Keratinocyte (primary cell): Measurements from ENCODE around the gene RNF17. TPM values are rescaled to one million over a fixed set of nuclear protein-coding genes. Genes with fewer than 3 reads are reported as not detected.

Experiments used
- DNase-seq: peaks from one replicate; pipeline ENCODE4 v3.0.0-alpha.2; 2011; ENCODE audit warnings: low read depth, missing footprints, low spot score
- FAIRE-seq: peaks from 2 replicates; lab custom pipeline; 2011; peaks lifted over from hg19 to GRCh38; lab: Jason Lieb, UNC
- H2AFZ ChIP-seq: 2 replicates; pipeline ENCODE4 v1.6.0; 2012; ENCODE audit warnings: low read length, control low read depth, inconsistent platforms; ENCODE audit not compliant: control insufficient read depth
- H3K27ac ChIP-seq: 2 replicates; pipeline ENCODE4 v1.5.1; 2011; ENCODE audit warnings: low read length; ENCODE audit not compliant: control insufficient read depth, insufficient read depth
- H3K27me3 ChIP-seq: 3 replicates; pipeline ENCODE4 v1.6.0; 2011; ENCODE audit warnings: low read length; ENCODE audit not compliant: control insufficient read depth, insufficient read depth; ENCODE audit errors: extremely low read depth
- H3K36me3 ChIP-seq, 2 experiments: 2 replicates in 1 of 2; 3 replicates in 1 of 2; pipeline ENCODE4 v1.5.1; 2011; ENCODE audit warnings: low read length in 2 of 2, mild to moderate bottlenecking in 1 of 2; ENCODE audit not compliant: control insufficient read depth in 2 of 2, insufficient read depth in 2 of 2; ENCODE audit errors: extremely low read depth in 1 of 2
- H3K4me1 ChIP-seq: 3 replicates; pipeline ENCODE4 v1.5.1; 2011; ENCODE audit warnings: low read length; ENCODE audit not compliant: control insufficient read depth, insufficient read depth; ENCODE audit errors: extremely low read depth
- H3K4me2 ChIP-seq: 3 replicates; pipeline ENCODE4 v1.6.0; 2011; ENCODE audit warnings: low read depth, low read length; ENCODE audit not compliant: control insufficient read depth, insufficient read depth; ENCODE audit errors: extremely low read depth
- H3K4me3 ChIP-seq, 3 experiments: fragments of 200-600 bp in 1 of 3; sonication (generic) in 1 of 3; 2 replicates in 2 of 3; 3 replicates in 1 of 3; pipeline ENCODE4 v1.5.1; 2011 to 2016; ENCODE audit warnings: low read length in 3 of 3, mild to moderate bottlenecking in 3 of 3, control low read depth in 2 of 3, inconsistent platforms in 1 of 3, low read depth in 1 of 3, mixed read lengths in 1 of 3, mixed run types in 1 of 3, moderate library complexity in 1 of 3; ENCODE audit not compliant: control insufficient read depth in 2 of 3, insufficient read depth in 2 of 3; ENCODE audit errors: extremely low read depth in 1 of 3
- H3K79me2 ChIP-seq: 2 replicates; pipeline ENCODE4 v1.6.0; 2012; ENCODE audit warnings: low read length; ENCODE audit not compliant: control insufficient read depth, insufficient read depth
- H3K9ac ChIP-seq: 3 replicates; pipeline ENCODE4 v1.6.0; 2011; ENCODE audit warnings: low read length; ENCODE audit not compliant: control insufficient read depth, insufficient read depth; ENCODE audit errors: extremely low read depth
- H3K9me1 ChIP-seq: 3 replicates; pipeline ENCODE4 v1.6.0; 2011; ENCODE audit warnings: low read length; ENCODE audit not compliant: control insufficient read depth, insufficient read depth; ENCODE audit errors: extremely low read depth
- H3K9me3 ChIP-seq: 2 replicates; pipeline ENCODE4 v1.5.1; 2012; ENCODE audit warnings: low read depth, low read length; ENCODE audit not compliant: control insufficient read depth
- H4K20me1 ChIP-seq: 3 replicates; pipeline ENCODE4 v1.6.0; 2011; ENCODE audit warnings: low read length; ENCODE audit not compliant: control insufficient read depth, insufficient read depth; ENCODE audit errors: extremely low read depth
- CTCF ChIP-seq, 3 experiments: IDR thresholded peaks in 1 of 3; conservative IDR thresholded peaks in 1 of 3; optimal IDR thresholded peaks in 1 of 3; 2 replicates in 2 of 3; 3 replicates in 1 of 3; pipeline versions ENCODE3 to v1.5.1; 2011; ENCODE audit warnings: low read length in 3 of 3, mild to moderate bottlenecking in 3 of 3, moderate library complexity in 2 of 3, control low read depth in 1 of 3, inconsistent platforms in 1 of 3; ENCODE audit not compliant: insufficient read depth in 2 of 3; ENCODE audit errors: extremely low read depth in 1 of 3
- EZH2 ChIP-seq: IDR thresholded peaks from one replicate; pipeline ENCODE4 v1.6.1; 2012; ENCODE audit warnings: inconsistent platforms, mild to moderate bottlenecking, low read length, moderate library complexity
- dilution Hi-C: fragments of 300-500 bp; cut with MboI; formaldehyde crosslinking; loops from one replicate; pipeline ENCODE4 v1.7.0; 2020; ENCODE audit warnings: low sequenced_read_pairs; ENCODE audit not compliant: extremely low pct_ligation_motif_present
- polyA plus RNA-seq, 5 experiments: library from polyadenylated mRNA; depleted of rRNA in 3 of 5; stranded (reverse) in 3 of 5; stranded (forward) in 1 of 5; unstranded in 1 of 5; fragments of >200 nt; gene quantifications; 1 replicate in 1 of 5; 2 replicates in 3 of 5; 3 replicates in 1 of 5; pipeline versions ENCODE4 v1.2.1 to v1.2.3, GENCODE V29; 2011 to 2012; ENCODE audit warnings: missing spikeins in 2 of 5, low read depth in 1 of 5, low replicate concordance in 1 of 5

Gene RNF17
- polyA plus RNA-seq, 1 donor (not counting 4 experiments of a cell fraction or from before 2014, with no cell fraction given), result not detected

GRCh38 chr13:24738366-24738847 lies 25.6 kb upstream of the RNF17 start:
- no peak overlapping the region for H3K4me3 ChIP-seq
- dilution Hi-C loops, result no loop called here
- H3K79me2 ChIP-seq, result no peaks in the 10 kb centered on the region
- DNase-seq (no peak), FAIRE-seq (no peak)
- no peak overlapping the region for H3K4me2 ChIP-seq
- H3K9ac ChIP-seq, result no peak overlapping the region
- no peaks in the 10 kb centered on the region for H3K36me3 ChIP-seq
- no peak overlapping the region for H3K27ac ChIP-seq
- no peaks in the 10 kb centered on the region for H3K9me1 ChIP-seq
- TF ChIP-seq EZH2 (no peak), CTCF (optimal IDR thresholded peaks at IDR 0.05 in 1 of 3, IDR thresholded peaks at IDR 0.05 in 1 of 3, conservative IDR thresholded peaks at IDR 0.05 in 1 of 3; ENCODE audit: extremely low read depth in 1 of 3, insufficient read depth in 2 of 3, low read length in 3 of 3) (no peak)
- H3K27me3 ChIP-seq, result no peaks in the 10 kb centered on the region
- H3K4me1 ChIP-seq, result no peaks in the 10 kb centered on the region
- no peak overlapping the region for H2AFZ ChIP-seq
- no peaks in the 10 kb centered on the region for H4K20me1 ChIP-seq
- no peaks in the 10 kb centered on the region for H3K9me3 ChIP-seq

GRCh38 chr13:24740014-24740890 lies 23.7 kb upstream of the RNF17 start:
- Histone ChIP-seq H2AFZ (no peak overlapping the region), H3K4me2 (no peak overlapping the region), H3K9me3 (no peaks in the 10 kb centered on the region), H3K27me3 (peaks cover 9% of the 10 kb centered on the region), H3K4me3 (no peak overlapping the region), H3K4me1 (no peaks in the 10 kb centered on the region), H3K27ac (no peak overlapping the region), H3K9me1 (no peaks in the 10 kb centered on the region), H3K9ac (no peak overlapping the region), H3K36me3 (no peaks in the 10 kb centered on the region), H4K20me1 (no peaks in the 10 kb centered on the region), H3K79me2 (no peaks in the 10 kb centered on the region)
- TF ChIP-seq EZH2 (no peak), CTCF (optimal IDR thresholded peaks at IDR 0.05 in 1 of 3, IDR thresholded peaks at IDR 0.05 in 1 of 3, conservative IDR thresholded peaks at IDR 0.05 in 1 of 3; ENCODE audit: extremely low read depth in 1 of 3, insufficient read depth in 2 of 3, low read length in 3 of 3) (no peak)
- FAIRE-seq, result no peak
- dilution Hi-C loops, result no loop called here
- DNase-seq, result no peak
